SU-DHL-6 (cell line): ENCODE data around the gene PWP2.
"Not testable (repeated sequence)": the region's sequence is repeated elsewhere in the genome, so short reads cannot be mapped to it uniquely, and the experiment has no call there.

Experiments
- H2AFZ ChIP-seq: fragments of 200-600 bp; sonication (generic); 2 replicates; pipeline ENCODE4 v1.6.1; 2014; ENCODE audit warnings: low read depth, mild to moderate bottlenecking, moderate library complexity, mixed read lengths, antibody characterized with exemption, low read length; ENCODE audit not compliant: severe bottlenecking
- H3F3A ChIP-seq: fragments of 200-600 bp; shearing (Covaris generic); 2 replicates; pipeline ENCODE4 v1.6.0; 2016; ENCODE audit warnings: antibody characterized with exemption, mild to moderate bottlenecking; ENCODE audit not compliant: insufficient read depth
- H3K27ac ChIP-seq: fragments of 200-600 bp; sonication (generic); 2 replicates; pipeline ENCODE4 v1.5.1; 2016; ENCODE audit warnings: low read depth, mild to moderate bottlenecking, low read length, moderate library complexity, mixed read lengths
- H3K27me3 ChIP-seq: fragments of 200-600 bp; sonication (generic), shearing (Covaris generic); 2 replicates; pipeline ENCODE4 v1.6.0; 2014; ENCODE audit warnings: mild to moderate bottlenecking, low read length
- H3K36me3 ChIP-seq: fragments of 200-600 bp; sonication (generic); 2 replicates; pipeline ENCODE4 v1.6.1; 2014; ENCODE audit warnings: mild to moderate bottlenecking, low read length, mixed read lengths
- H3K4me2 ChIP-seq: fragments of 300-600, 200-600 bp; shearing (Covaris generic), sonication (generic); 2 replicates; pipeline ENCODE4 v1.6.0; 2014; ENCODE audit warnings: low read length, low read depth, mild to moderate bottlenecking; ENCODE audit not compliant: poor library complexity, severe bottlenecking
- H3K4me3 ChIP-seq: fragments of 200-600 bp; sonication (generic); 2 replicates; pipeline ENCODE4 v1.5.1; 2014; ENCODE audit warnings: antibody characterized with exemption, low read length, mild to moderate bottlenecking, mixed read lengths; ENCODE audit not compliant: insufficient read depth, poor library complexity, severe bottlenecking
- H3K79me2 ChIP-seq: fragments of 200-600 bp; sonication (generic); 2 replicates; pipeline ENCODE4 v1.6.1; 2014; ENCODE audit warnings: mild to moderate bottlenecking, low read length, moderate library complexity; ENCODE audit not compliant: insufficient read depth
- H3K9ac ChIP-seq: fragments of 200-600 bp; sonication (generic); 2 replicates; pipeline ENCODE4 v1.7.0; 2014; ENCODE audit warnings: mild to moderate bottlenecking, low read length
- H3K9me2 ChIP-seq: fragments of 200-600 bp; sonication (generic); replicated peaks from 2 replicates; pipeline ENCODE4 v1.6.1; 2014; ENCODE audit warnings: low read length; ENCODE audit not compliant: insufficient read depth
- H3K9me3 ChIP-seq: fragments of 200-600 bp; sonication (generic); 2 replicates; pipeline ENCODE4 v1.6.1; 2014; ENCODE audit warnings: low read length, mixed read lengths; ENCODE audit not compliant: insufficient read depth
- H4K20me1 ChIP-seq: fragments of 200-600 bp; sonication (generic); 2 replicates; pipeline ENCODE4 v1.6.1; 2014; ENCODE audit warnings: low read depth, mild to moderate bottlenecking, antibody characterized with exemption, low read length, moderate library complexity, mixed read lengths

The PWP2 gene

GRCh38 chr21:44160298-44160672 lies 53.1 kb downstream of the PWP2 start:
- H3K9me3 ChIP-seq, H2AFZ ChIP-seq, H3K4me2 ChIP-seq, H3F3A ChIP-seq, H3K79me2 ChIP-seq, H3K4me3 ChIP-seq, H3K36me3 ChIP-seq, H4K20me1 ChIP-seq, H3K9me2 ChIP-seq, H3K27ac ChIP-seq, H3K27me3 ChIP-seq, H3K9ac ChIP-seq: not testable (repeated sequence)

DNA sequence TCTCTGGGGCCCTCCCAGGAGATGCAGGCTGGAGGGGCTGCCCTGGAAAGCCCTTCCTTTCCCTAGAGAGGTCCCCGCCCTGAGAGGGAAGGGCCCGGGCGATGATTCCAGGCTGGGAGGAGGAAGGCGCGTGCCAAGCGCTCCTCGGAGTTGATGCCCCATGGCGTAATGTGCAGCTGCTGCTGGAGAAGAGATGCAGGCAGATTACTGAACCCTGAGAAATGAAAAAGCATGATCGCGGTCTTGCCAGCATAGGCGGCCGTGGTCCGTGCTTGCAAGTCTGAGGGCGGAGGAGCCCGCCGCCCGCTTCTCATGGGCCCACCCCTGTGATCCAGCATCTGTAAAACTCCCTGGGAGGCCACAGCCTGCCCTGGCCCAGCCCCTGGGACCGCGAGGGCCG lies 53.6 kb downstream of the PWP2 start:
- H3K9me3 ChIP-seq, H3K27ac ChIP-seq, H4K20me1 ChIP-seq, H3K9me2 ChIP-seq, H3F3A ChIP-seq, H3K4me3 ChIP-seq, H3K79me2 ChIP-seq, H3K36me3 ChIP-seq, H3K9ac ChIP-seq, H3K4me2 ChIP-seq, H3K27me3 ChIP-seq, H2AFZ ChIP-seq: not testable (repeated sequence)

GRCh38 chr21:44163167-44163653 lies 56.0 kb downstream of the PWP2 start:
- H3K27me3 ChIP-seq, H3K9me3 ChIP-seq, H2AFZ ChIP-seq, H3F3A ChIP-seq, H3K36me3 ChIP-seq, H3K27ac ChIP-seq, H3K4me2 ChIP-seq, H3K9me2 ChIP-seq, H3K4me3 ChIP-seq, H3K9ac ChIP-seq, H3K79me2 ChIP-seq, H4K20me1 ChIP-seq: not testable (repeated sequence)

DNA sequence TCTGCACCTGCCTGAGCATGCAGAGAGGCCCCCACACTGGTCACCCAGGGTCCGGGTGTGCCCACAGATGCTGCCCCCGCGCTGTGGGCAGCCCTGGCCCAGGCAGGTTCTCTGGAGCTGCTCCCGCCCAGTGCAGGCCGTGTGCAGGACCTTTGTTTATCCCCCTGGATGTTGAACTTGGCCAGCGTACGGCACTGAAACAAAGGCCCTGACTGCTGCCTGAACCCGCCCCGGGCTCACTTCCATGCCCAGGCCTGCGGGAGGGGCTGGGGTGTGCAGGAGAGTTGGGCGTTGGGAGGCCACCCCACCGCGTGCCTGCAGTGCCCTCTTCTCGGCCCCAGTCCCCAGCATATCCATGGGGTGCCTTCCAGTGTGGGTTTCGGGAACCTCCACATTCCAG lies 58.7 kb downstream of the PWP2 start:
- not testable (repeated sequence) for H3K4me3 ChIP-seq, H3F3A ChIP-seq, H3K9ac ChIP-seq, H3K4me2 ChIP-seq, H4K20me1 ChIP-seq, H3K9me2 ChIP-seq, H2AFZ ChIP-seq, H3K79me2 ChIP-seq, H3K9me3 ChIP-seq, H3K27me3 ChIP-seq, H3K27ac ChIP-seq, H3K36me3 ChIP-seq

- not testable (repeated sequence) for H3F3A ChIP-seq, H3K9ac ChIP-seq, H4K20me1 ChIP-seq, H3K79me2 ChIP-seq, H2AFZ ChIP-seq, H3K27me3 ChIP-seq, H3K9me3 ChIP-seq, H3K9me2 ChIP-seq, H3K36me3 ChIP-seq, H3K27ac ChIP-seq, H3K4me3 ChIP-seq, H3K4me2 ChIP-seq
These were observed 60.3 kb downstream of the PWP2 start for GRCh38 chr21:44167527-44167926.

- H3K9me2 ChIP-seq, H3K36me3 ChIP-seq, H3K9me3 ChIP-seq, H3F3A ChIP-seq, H3K27ac ChIP-seq, H3K4me3 ChIP-seq, H4K20me1 ChIP-seq, H2AFZ ChIP-seq, H3K9ac ChIP-seq, H3K79me2 ChIP-seq, H3K27me3 ChIP-seq, H3K4me2 ChIP-seq: not testable (repeated sequence)
These were observed 63.1 kb downstream of the PWP2 start for GRCh38 chr21:44170326-44170725.

GRCh38 chr21:44170863-44171262 lies 63.7 kb downstream of the PWP2 start:
- not testable (repeated sequence) for H3K4me3 ChIP-seq, H3K9me2 ChIP-seq, H3K79me2 ChIP-seq, H3K9me3 ChIP-seq, H3K36me3 ChIP-seq, H3K27me3 ChIP-seq, H3F3A ChIP-seq, H3K4me2 ChIP-seq, H2AFZ ChIP-seq, H3K9ac ChIP-seq, H4K20me1 ChIP-seq, H3K27ac ChIP-seq

- H2AFZ ChIP-seq, H3K27me3 ChIP-seq: not testable (repeated sequence)
These were observed 64.9 kb downstream of the PWP2 start for GRCh38 chr21:44171962-44172572.

More at GRCh38 chr21:44171962-44172572, 64.9 kb downstream of the PWP2 start:
- not testable (repeated sequence) for H3K9me2 ChIP-seq, H3F3A ChIP-seq, H3K79me2 ChIP-seq, H3K36me3 ChIP-seq, H3K4me2 ChIP-seq, H3K9me3 ChIP-seq, H3K27ac ChIP-seq, H3K9ac ChIP-seq, H4K20me1 ChIP-seq, H3K4me3 ChIP-seq
